HL-60/S4 treated with phorbol 12-myristate 13-acetate at 8.2 ng/mL for 4 days and 3 days (cell line): ENCODE results near the gene RAD51B.
"Not testable (repeated sequence)": the region's sequence is repeated elsewhere in the genome, so short reads cannot be mapped to it uniquely, and the experiment has no call there.

Experiments used
- in situ Hi-C: fragments of 300-500 bp; cut with MboI; formaldehyde crosslinking; loops from 2 replicates; pipeline ENCODE4 v1.15.0; 2022; ENCODE audit warnings: low sequenced_read_pairs

RAD51B gene

GRCh38 chr14:68015356-68016254, 196.0 kb downstream of the RAD51B start:
- in situ Hi-C loops, result no loop called here

GRCh38 chr14:68016255-68016914, 196.8 kb downstream of the RAD51B start:
- in situ Hi-C loops, result no loop called here

- in situ Hi-C loops, result no loop called here
Measured at GRCh38 chr14:68018598-68018997, 199.0 kb downstream of the RAD51B start.

GRCh38 chr14:68020493-68020892, 200.9 kb downstream of the RAD51B start:
- in situ Hi-C loops, result no loop called here

- in situ Hi-C loops, result no loop called here
Measured at GRCh38 chr14:68020999-68021663, 201.6 kb downstream of the RAD51B start.

GRCh38 chr14:68027276-68027675, 207.7 kb downstream of the RAD51B start:
- in situ Hi-C loops, result no loop called here

GRCh38 chr14:68028075-68028474, 208.5 kb downstream of the RAD51B start:
- in situ Hi-C loops, result no loop called here

- in situ Hi-C loops, result not testable (repeated sequence)
Measured at GRCh38 chr14:68031011-68031410, 211.4 kb downstream of the RAD51B start.

- in situ Hi-C loops, result no loop called here
Measured at GRCh38 chr14:68032154-68032553, 212.6 kb downstream of the RAD51B start.

- in situ Hi-C loops, result no loop called here
Measured at GRCh38 chr14:68033336-68033932, 213.9 kb downstream of the RAD51B start.

GRCh38 chr14:68034896-68035295, 215.3 kb downstream of the RAD51B start:
- in situ Hi-C loops, result no loop called here

GRCh38 chr14:68036202-68036601, 216.6 kb downstream of the RAD51B start:
- in situ Hi-C loops, result no loop called here

- in situ Hi-C loops, result no loop called here
Measured at GRCh38 chr14:68039593-68039992, 220.0 kb downstream of the RAD51B start.

- in situ Hi-C loops, result no loop called here
Measured at GRCh38 chr14:68040633-68041369, 221.2 kb downstream of the RAD51B start.

GRCh38 chr14:68041876-68042354, 222.3 kb downstream of the RAD51B start:
- in situ Hi-C loops, result no loop called here

- in situ Hi-C loops, result no loop called here
Measured at GRCh38 chr14:68042586-68043210, 223.1 kb downstream of the RAD51B start.

- in situ Hi-C loops, result no loop called here
Measured at GRCh38 chr14:68043752-68044151, 224.2 kb downstream of the RAD51B start.

GRCh38 chr14:68047906-68048305, 228.3 kb downstream of the RAD51B start:
- in situ Hi-C loops, result no loop called here

GRCh38 chr14:68048815-68049214, 229.2 kb downstream of the RAD51B start:
- in situ Hi-C loops, result not testable (repeated sequence)

GRCh38 chr14:68050177-68050576, 230.6 kb downstream of the RAD51B start:
- in situ Hi-C loops, result no loop called here
